Stomach (tissue), 9 donors: ENCODE data around the gene ADAMTS6. TPM values are rescaled to one million over a fixed set of nuclear protein-coding genes. Genes with fewer than 3 reads are reported as not detected.

Source experiments
- DNase-seq, 2 donors: peaks; one replicate each; pipeline versions ENCODE4 v3.0.0 to v3.0.0-alpha.2; 2013 to 2019
- H3K27ac ChIP-seq, 5 donors: fragments of 200-600 bp in 4 of 5; sonication (generic) in 4 of 5; one replicate each; pipeline ENCODE4 v1.5.1; 2013 to 2019; ENCODE audit warnings: mild to moderate bottlenecking in 1 of 5, moderate library complexity in 1 of 5
- H3K27me3 ChIP-seq, 3 donors: fragments of 200-600 bp; sonication (generic); one replicate each; pipeline ENCODE4 v1.5.1; 2017 to 2019; ENCODE audit warnings: mixed run types in 1 of 3
- H3K36me3 ChIP-seq, 4 donors: fragments of 200-600 bp; sonication (generic); 1 replicate in 3 of 4; 2 replicates in 1 of 4; pipeline ENCODE4 v1.5.1; 2016 to 2019
- H3K4me1 ChIP-seq, 4 donors: fragments of 200-600 bp; sonication (generic); one replicate each; pipeline ENCODE4 v1.5.1; 2016 to 2019
- H3K4me3 ChIP-seq, 4 donors: fragments of 200-600 bp; sonication (generic) in 3 of 4; one replicate each; pipeline ENCODE4 v1.5.1; 2016 to 2019; ENCODE audit warnings: mild to moderate bottlenecking in 1 of 4
- H3K9me3 ChIP-seq, 4 donors: fragments of 200-600 bp; sonication (generic); one replicate each; pipeline ENCODE4 v1.5.1; 2016 to 2019
- CTCF ChIP-seq, 7 experiments: fragments of 450-650 bp in 4 of 7; fragments of 200-600 bp in 3 of 7; sonication (generic) in 3 of 7; IDR thresholded peaks; one replicate each; pipeline ENCODE4 v1.5.1; 2016 to 2019; ENCODE audit warnings: antibody characterized with exemption in 7 of 7, control low read depth in 2 of 7, mild to moderate bottlenecking in 1 of 7
- EP300 ChIP-seq: sonication (generic); formaldehyde crosslinking; IDR thresholded peaks from one replicate; pipeline ENCODE4 v1.6.1; 2017; ENCODE audit warnings: antibody characterized with exemption
- POLR2A ChIP-seq, 4 donors: fragments of 450-650 bp; IDR thresholded peaks; one replicate each; pipeline ENCODE4 v1.6.1; 2016; ENCODE audit warnings: antibody characterized with exemption in 4 of 4, control low read depth in 2 of 4, mild to moderate bottlenecking in 1 of 4, moderate library complexity in 1 of 4
- POLR2AphosphoS5 ChIP-seq, 3 donors: sonication (generic); formaldehyde crosslinking; IDR thresholded peaks; one replicate each; pipeline ENCODE4 v1.6.1; 2016; ENCODE audit warnings: antibody characterized with exemption in 3 of 3
- WGBS, 5 donors: extraction: QIAGEN DNeasy Blood & Tissue Kit in 3 of 5; methylation state at CpG; one replicate each; pipeline versions ENCODE4 v1.1.5 to v1.1.7; 2013 to 2018; 5-methylcytosine and 5-hydroxymethylcytosine counted together
- intact Hi-C: fragments of 100-400 bp; cut with DNase I; formaldehyde crosslinking; loops from one replicate; pipeline ENCODE4 v1.15.1; 2023; ENCODE audit warnings: low total_unique reads
- polyA plus RNA-seq, 3 donors: library from polyadenylated mRNA; stranded (reverse); fragments of 200-250 nt; gene quantifications; one replicate each; pipeline ENCODE4 v1.2.3, GENCODE V29; 2013
- total RNA-seq, 5 donors: library from RNA; depleted of rRNA; stranded (reverse); fragments of >200 nt; gene quantifications; one replicate each; pipeline versions ENCODE4 v1.1.0 to v1.2.3, GENCODE V29; 2014 to 2016
- donor health status: healthy with polysubstance abuse.
- donor health status: Bipolar disorder and iron deficiency.
- donor health status: healthy.

The ADAMTS6 gene
- total and polyA plus RNA-seq, 8 donors: 0.15 to 43.3 (median 0.58) TPM; not detected in 1

- Histone ChIP-seq H3K36me3 (no peaks in the 10 kb centered on the region), H3K27me3 (no peaks in the 10 kb centered on the region), H3K9me3 (no peaks in the 10 kb centered on the region), H3K27ac (no peak overlapping the region), H3K4me3 (no peak overlapping the region), H3K4me1 (no peaks in the 10 kb centered on the region)
- intact Hi-C loops: no loop called here
- TF ChIP-seq POLR2AphosphoS5 (IDR thresholded peaks at IDR 0.05): no peak
- no peak for DNase-seq
- 69 to 95% (median 89%) methylated on average over 2 of the region's 2 CpGs for WGBS, 5 donors
These were observed 35.0 kb downstream of the ADAMTS6 start for GRCh38 chr5:65446682-65447081.

- TF ChIP-seq EP300 (no peak), POLR2AphosphoS5 (IDR thresholded peaks at IDR 0.05) (no peak), CTCF (IDR thresholded peaks at IDR 0.05) (no peak), POLR2A (IDR thresholded peaks at IDR 0.05) (no peak)
- 79 to 91% (median 87%) methylated on average over 4 of the region's 4 CpGs for WGBS, 5 donors
- no peaks in the 10 kb centered on the region for H3K36me3 ChIP-seq
These were observed 39.9 kb downstream of the ADAMTS6 start for GRCh38 chr5:65441800-65442199.

GRCh38 chr5:65440456-65440855, 41.3 kb downstream of the ADAMTS6 start:
- DNase-seq: no peak
- Histone ChIP-seq H3K4me1 (no peaks in the 10 kb centered on the region), H3K27me3 (no peaks in the 10 kb centered on the region), H3K27ac (no peak overlapping the region), H3K36me3 (no peaks in the 10 kb centered on the region), H3K9me3 (no peaks in the 10 kb centered on the region), H3K4me3 (no peak overlapping the region)
- intact Hi-C loops: no loop called here
- TF ChIP-seq POLR2AphosphoS5 (IDR thresholded peaks at IDR 0.05) (no peak), CTCF (IDR thresholded peaks at IDR 0.05) (no peak), POLR2A (IDR thresholded peaks at IDR 0.05) (no peak), EP300 (no peak)
- WGBS, 5 donors: 87 to 100% (median 98%) methylated on average over 1 of the region's 1 CpG

More at GRCh38 chr5:65441800-65442199, 39.9 kb downstream of the ADAMTS6 start:
- intact Hi-C loops: no loop called here
- no peak overlapping the region for H3K4me3 ChIP-seq
- no peaks in the 10 kb centered on the region for H3K4me1 ChIP-seq
- H3K27me3 ChIP-seq: no peaks in the 10 kb centered on the region
- no peak for DNase-seq
- no peak overlapping the region for H3K27ac ChIP-seq
- no peaks in the 10 kb centered on the region for H3K9me3 ChIP-seq

GRCh38 chr5:65434122-65434521, 47.6 kb downstream of the ADAMTS6 start:
- Histone ChIP-seq H3K36me3 (no peaks in the 10 kb centered on the region), H3K9me3 (no peaks in the 10 kb centered on the region), H3K4me1 (no peaks in the 10 kb centered on the region), H3K27ac (no peak overlapping the region), H3K4me3 (no peak overlapping the region), H3K27me3 (no peaks in the 10 kb centered on the region)
- DNase-seq: no peak
- 84 to 91% (median 88%) methylated on average over 3 of the region's 3 CpGs for WGBS, 5 donors
- intact Hi-C loops: no loop called here
- TF ChIP-seq EP300 (no peak), CTCF (IDR thresholded peaks at IDR 0.05) (no peak), POLR2AphosphoS5 (IDR thresholded peaks at IDR 0.05) (no peak), POLR2A (IDR thresholded peaks at IDR 0.05) (no peak)

DNA sequence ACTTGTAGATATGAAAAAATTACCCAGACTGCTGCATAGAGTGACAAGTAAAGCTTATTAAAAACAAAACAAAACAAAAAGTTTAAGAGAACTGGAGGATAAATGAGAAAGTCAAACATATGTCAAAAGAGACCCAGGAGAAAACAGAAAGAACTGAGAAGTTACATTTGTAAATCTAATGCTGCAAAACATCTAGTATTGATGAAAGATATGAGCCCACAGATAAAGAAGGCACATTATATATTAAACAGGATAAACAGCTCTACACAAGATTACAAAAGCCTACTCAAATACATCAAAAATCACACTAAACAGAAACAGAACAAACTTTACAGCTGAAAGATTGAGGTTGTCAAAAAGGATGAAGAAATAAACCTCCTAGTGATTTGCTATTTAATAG, 55.1 kb downstream of the ADAMTS6 start:
- intact Hi-C loops: no loop called here
- DNase-seq: no peak
- H3K36me3 ChIP-seq: no peaks in the 10 kb centered on the region
- H3K9me3 ChIP-seq: peaks cover 0 to 6% (median 0%) of the 10 kb centered on the region in 4 donors
- H3K27ac ChIP-seq: no peak overlapping the region
- H3K4me1 ChIP-seq: no peaks in the 10 kb centered on the region
- no peak for TF ChIP-seq POLR2AphosphoS5 (IDR thresholded peaks at IDR 0.05)
- no peak for TF ChIP-seq CTCF (IDR thresholded peaks at IDR 0.05)
- no peak for TF ChIP-seq POLR2A (IDR thresholded peaks at IDR 0.05)
- no peak for TF ChIP-seq EP300
- no peaks in the 10 kb centered on the region for H3K27me3 ChIP-seq
- H3K4me3 ChIP-seq: no peak overlapping the region
